ENCODE data around the gene ADA. TPM values are rescaled to one million over a fixed set of nuclear protein-coding genes. Genes with fewer than 3 reads are reported as not detected.

Gene ADA
- total and polyA plus RNA-seq, 2 of the 4 experiments (the other 2 are of a cell fraction) = 8.1 to 11.0 TPM

- WGBS, 2 experiments (ENCODE audit: extremely low coverage in 2 of 2, insufficient read length in 1 of 2) = no CpG with 5 or more reads among the region's 6 CpGs
- Histone ChIP-seq H3K9me1 (ENCODE audit: insufficient read depth, low read length) (peaks cover 17% of the 10 kb centered on the region), H4K91ac (ENCODE audit: insufficient read depth, low read depth, low read length) (peak overlapping the region; percentile 85), H3K4me1 (ENCODE audit: control insufficient read depth, insufficient read depth, low read length) (peaks cover 15% of the 10 kb centered on the region), H3K9ac (ENCODE audit: low read depth, low read length) (peak overlapping the region; percentile 17), H4K20me1 (ENCODE audit: insufficient read depth, low read length) (0 out of 2 replicates have a peak, but pooled peaks cover 5% of the 10 kb centered on the region), H2AK9ac (replicated peaks; ENCODE audit: low read depth, low read length, poor library complexity) (peak overlapping the region; percentile 57), H2BK120ac (ENCODE audit: low read depth, low read length) (peak overlapping the region; percentile 99), H2AK5ac (ENCODE audit: low read depth, low read length) (peak overlapping the region; percentile 86), H3K9me3 (ENCODE audit: control insufficient read depth, insufficient read depth, low read length) (peaks cover 2% of the 10 kb centered on the region; the same call in 1 of the 2 replicates), H3K79me1 (ENCODE audit: low read depth in 1 of 2, low read length in 2 of 2) (peaks cover 7 to 41% of the 10 kb centered on the region in 2 experiments), H3K4me2 (ENCODE audit: low read depth, low read length) (peak overlapping the region; percentile 93), H3K14ac (replicated peaks; ENCODE audit: low read depth, low read length) (peak overlapping the region; percentile 92), H3K18ac (ENCODE audit: low read depth, low read length) (peak overlapping the region; percentile 94), H3K4ac (ENCODE audit: low read depth, low read length) (peak overlapping the region; percentile 99), H2BK15ac (ENCODE audit: low read depth, low read length) (peak overlapping the region; percentile 94; the same call in 2 of the 3 replicates), H2AFZ (replicated peaks; ENCODE audit: low read length, poor library complexity) (peak overlapping the region; percentile 86), H3K4me3 (ENCODE audit: insufficient read depth, low read depth, low read length) (peak overlapping the region; percentile 9; the same call in 1 of the 2 replicates), H3K27ac (ENCODE audit: insufficient read depth, low read length) (peak overlapping the region; percentile 93), H4K5ac (ENCODE audit: low read depth, low read length) (peak overlapping the region; percentile 94), H2BK5ac (ENCODE audit: low read depth, low read length, poor library complexity, severe bottlenecking) (peak overlapping the region; percentile 97), H3K27me3 (ENCODE audit: control insufficient read depth, insufficient read depth, low read length) (no peaks in the 10 kb centered on the region), H2BK20ac (ENCODE audit: low read depth, low read length) (peak overlapping the region; percentile 99), H3K36me3 (ENCODE audit: control insufficient read depth, insufficient read depth, low read length) (no peaks in the 10 kb centered on the region), H3K56ac (ENCODE audit: extremely low read depth, insufficient read depth, low read length) (peak overlapping the region; percentile 83), H3K23ac (ENCODE audit: low read depth, low read length) (peak overlapping the region; percentile 100), H4K8ac (ENCODE audit: low read depth in 2 of 2, low read length in 2 of 2) (peak overlapping the region; percentile 4 to 94)
- in situ Hi-C loops (cut with MboI; ENCODE audit: low sequenced_read_pairs) = no loop called here
- dilution Hi-C loops (cut with HindIII; ENCODE audit: low sequenced_read_pairs, unreplicated experiment) = no loop called here
- ChIA-PET CTCF (interaction anchor here (0.6 to 0.8 kb wide), 2 partner anchors 93 to 116 kb away, joined by 3 read pairs; no protein-coding TSS in a partner anchor), POLR2A (ENCODE audit: unreplicated experiment) (interaction anchor here (1.1 kb wide), 1 partner anchor 10 kb away, joined by 3 read pairs; no protein-coding TSS in a partner anchor)
- ATAC-seq (ENCODE audit: low read depth) (peak; percentile 72), DNase-seq (peak; percentile 89)
- BruUV-seq (replicated peaks) = no TSS peak
- peak; percentile 35; the same call in 1 of the 2 replicates for TF ChIP-seq USF2 (IDR thresholded peaks at IDR 0.05; ENCODE audit: low read depth, low read length)
- TF ChIP-seq CEBPB (IDR thresholded peaks at IDR 0.05; ENCODE audit: low read depth, low read length) = peak; percentile 98
- peak; percentile 25; the same call in 1 of the 2 replicates for TF ChIP-seq RFX5 (IDR thresholded peaks at IDR 0.05; ENCODE audit: low read depth, low read length)
- peak; percentile 74; the same call in 1 of the 2 replicates for TF ChIP-seq POLR2A (IDR thresholded peaks at IDR 0.05; ENCODE audit: low read depth, low read length)
- TF ChIP-seq, protein P1, sequence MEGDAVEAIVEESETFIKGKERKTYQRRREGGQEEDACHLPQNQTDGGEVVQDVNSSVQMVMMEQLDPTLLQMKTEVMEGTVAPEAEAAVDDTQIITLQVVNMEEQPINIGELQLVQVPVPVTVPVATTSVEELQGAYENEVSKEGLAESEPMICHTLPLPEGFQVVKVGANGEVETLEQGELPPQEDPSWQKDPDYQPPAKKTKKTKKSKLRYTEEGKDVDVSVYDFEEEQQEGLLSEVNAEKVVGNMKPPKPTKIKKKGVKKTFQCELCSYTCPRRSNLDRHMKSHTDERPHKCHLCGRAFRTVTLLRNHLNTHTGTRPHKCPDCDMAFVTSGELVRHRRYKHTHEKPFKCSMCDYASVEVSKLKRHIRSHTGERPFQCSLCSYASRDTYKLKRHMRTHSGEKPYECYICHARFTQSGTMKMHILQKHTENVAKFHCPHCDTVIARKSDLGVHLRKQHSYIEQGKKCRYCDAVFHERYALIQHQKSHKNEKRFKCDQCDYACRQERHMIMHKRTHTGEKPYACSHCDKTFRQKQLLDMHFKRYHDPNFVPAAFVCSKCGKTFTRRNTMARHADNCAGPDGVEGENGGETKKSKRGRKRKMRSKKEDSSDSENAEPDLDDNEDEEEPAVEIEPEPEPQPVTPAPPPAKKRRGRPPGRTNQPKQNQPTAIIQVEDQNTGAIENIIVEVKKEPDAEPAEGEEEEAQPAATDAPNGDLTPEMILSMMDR (conservative IDR thresholded peaks at IDR 0.05; ENCODE audit: low read depth, low read length) = no peak
- no peak for TF ChIP-seq FOS (IDR thresholded peaks at IDR 0.05; ENCODE audit: low read depth, low read length)
- no peak for TF ChIP-seq RCOR1 (IDR thresholded peaks at IDR 0.05; ENCODE audit: insufficient replicate concordance, low read length)
- TF ChIP-seq MXI1 (IDR thresholded peaks at IDR 0.05; ENCODE audit: borderline replicate concordance, low read depth, low read length) = no peak
- no peak for TF ChIP-seq CHD1 (IDR thresholded peaks at IDR 0.05; ENCODE audit: low read depth, low read length)
- 0 out of 2 replicates have a peak, but pooled peaks have one; percentile 1 for TF ChIP-seq BHLHE40 (IDR thresholded peaks at IDR 0.05; ENCODE audit: low read depth, low read length)
- intact Hi-C loops (cut with micrococcal nuclease) = loop anchor here (2.0 to 5.0 kb wide), 2 partner anchors 20 to 41 kb away; no protein-coding TSS in a partner anchor
Observed at GRCh38 chr20:44572551-44573500, 78.7 kb downstream of the ADA start.
